Measurements from ENCODE around the gene OR2B2.

OR2B2 gene

GRCh38 chr6:27866357-27867050 is 45.7 kb downstream of the OR2B2 start:
- peak; percentile 31 for DNase-seq

DNA sequence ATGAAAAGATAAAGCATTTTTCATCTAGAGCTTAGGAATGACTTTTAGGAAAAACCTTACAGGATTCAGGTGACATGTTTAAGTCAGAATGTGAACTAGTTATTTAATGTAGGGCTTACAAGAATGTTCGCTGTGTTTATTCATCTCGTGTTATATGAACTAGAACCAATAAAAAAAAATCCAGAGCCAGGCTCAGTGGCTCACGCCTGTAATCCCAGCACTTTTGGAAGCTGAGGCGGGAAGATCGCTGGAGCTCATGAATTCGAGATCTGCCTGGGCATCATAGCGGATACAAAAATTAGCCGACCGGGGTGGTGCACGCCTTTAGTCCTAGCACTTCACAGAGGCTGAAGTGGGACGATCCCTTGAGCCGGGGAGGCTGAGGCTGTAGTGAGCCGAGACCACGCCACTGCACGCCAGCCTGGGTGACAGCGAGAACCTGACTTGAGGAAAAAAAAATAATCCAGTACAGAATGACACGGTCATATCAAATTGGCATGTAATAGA is 46.3 kb downstream of the OR2B2 start:
- DNase-seq: peak; percentile 17

DNA sequence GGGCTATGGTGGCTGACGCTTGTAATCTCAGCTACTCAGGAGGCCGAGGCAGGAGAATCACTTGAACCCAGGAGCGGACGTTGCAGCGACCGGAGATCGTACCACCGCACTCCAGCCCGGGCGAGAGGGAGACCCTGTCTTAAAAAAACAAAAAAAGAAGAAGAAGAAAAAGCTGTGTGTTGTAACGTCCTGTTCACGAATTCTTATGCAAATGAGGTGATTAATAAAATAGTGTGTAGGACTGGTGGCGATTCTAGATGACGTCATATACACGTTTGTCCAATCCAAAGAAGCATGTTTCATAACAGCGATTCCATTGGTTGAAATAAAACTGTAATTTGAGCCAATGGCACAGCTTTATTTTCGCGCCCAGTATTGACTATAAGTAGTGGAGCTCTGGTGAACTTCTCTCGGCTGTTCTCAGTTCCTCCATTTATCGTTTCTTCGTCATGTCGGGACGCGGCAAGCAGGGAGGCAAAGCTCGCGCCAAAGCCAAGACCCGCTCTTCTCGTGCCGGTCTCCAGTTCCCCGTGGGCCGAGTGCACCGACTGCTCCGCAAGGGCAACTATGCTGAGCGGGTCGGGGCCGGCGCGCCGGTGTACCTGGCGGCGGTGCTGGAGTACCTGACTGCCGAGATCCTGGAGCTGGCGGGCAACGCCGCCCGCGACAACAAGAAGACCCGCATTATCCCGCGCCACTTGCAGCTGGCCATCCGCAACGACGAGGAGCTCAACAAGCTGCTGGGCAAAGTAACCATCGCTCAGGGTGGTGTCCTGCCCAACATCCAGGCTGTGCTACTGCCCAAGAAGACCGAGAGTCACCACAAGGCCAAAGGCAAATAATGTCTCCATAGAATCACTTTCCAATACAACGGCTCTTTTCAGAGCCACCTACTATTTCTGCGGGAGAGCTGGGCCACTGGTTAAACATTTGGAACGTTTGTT is 47.0 kb downstream of the OR2B2 start:
- DNase-seq: peak; percentile 52

DNA sequence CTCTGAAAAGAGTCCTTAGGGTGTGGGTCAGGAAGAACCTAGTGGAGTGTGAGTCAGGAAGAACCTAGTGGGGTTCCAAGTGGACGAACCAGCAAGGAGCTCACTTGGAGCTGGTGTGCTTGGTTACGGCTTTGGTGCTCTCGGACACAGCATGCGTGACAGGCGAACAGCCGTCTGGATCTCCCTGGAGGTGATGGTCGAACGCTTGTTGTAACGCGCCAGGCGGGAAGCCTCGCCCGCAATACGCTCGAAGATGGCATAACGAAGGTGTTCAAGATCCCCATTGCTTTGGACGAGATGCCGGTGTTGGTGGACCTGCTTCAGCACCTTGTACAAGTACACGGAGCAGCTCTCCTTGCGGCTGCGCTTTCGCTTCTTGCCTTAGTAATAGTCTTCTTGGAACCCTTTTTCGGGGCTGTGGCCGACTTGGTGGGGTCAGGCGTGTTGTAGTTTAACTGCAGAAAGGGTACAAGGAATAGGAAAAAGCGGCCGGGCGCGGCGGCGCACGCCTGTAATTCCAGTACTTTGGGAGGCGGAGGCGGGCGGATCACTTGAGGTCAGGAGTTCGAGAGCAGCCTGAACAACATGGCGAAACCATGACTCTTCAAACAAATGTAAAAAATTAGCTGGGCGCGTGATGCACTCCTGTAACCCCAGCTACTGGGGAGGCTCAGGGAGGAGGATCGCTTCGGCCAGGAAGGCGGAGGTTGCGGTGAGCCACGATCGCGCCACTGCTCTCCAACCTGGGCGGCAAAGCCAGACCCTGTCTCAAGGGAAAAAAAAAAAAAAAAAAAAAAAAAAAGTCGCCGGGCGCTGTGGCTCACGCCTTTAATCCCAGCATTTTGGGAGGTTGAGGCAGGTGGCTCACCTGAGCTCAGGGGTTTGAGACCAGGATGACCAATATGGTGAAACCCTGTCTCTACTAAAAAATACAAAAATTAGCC is 48.0 kb downstream of the OR2B2 start:
- no peak for DNase-seq

DNA sequence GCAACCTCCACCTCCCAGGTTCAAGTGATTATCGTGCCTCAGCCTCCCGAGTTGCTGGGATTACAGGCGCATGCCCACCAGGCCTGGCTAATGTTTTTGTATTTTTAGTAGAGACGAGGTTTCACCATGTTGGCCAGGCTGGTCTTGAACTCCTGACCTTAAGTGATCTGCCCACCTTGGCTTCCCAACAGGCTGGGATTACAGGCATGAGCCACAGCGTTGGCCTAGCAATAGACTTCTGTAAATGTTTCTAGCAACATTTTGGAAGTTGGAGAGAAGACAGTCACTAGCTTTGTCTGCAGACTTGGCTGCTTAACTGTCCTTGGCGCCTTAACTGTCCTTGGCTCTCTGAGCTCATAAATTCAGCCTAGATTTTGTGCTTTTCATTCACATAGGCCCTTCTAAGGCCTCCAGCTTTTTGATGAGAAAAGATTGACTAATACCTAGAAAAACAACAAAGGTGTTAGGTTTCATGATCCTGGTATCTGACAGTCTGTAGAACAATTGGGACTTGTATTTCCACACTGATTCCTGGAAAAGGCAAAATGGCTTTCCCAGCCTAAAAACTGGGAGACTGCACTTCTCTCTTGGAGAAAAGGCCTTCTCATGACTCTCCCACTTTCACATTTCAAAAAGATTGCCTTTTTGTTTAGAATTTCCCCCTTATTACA is 49.7 kb downstream of the OR2B2 start:
- no peak for DNase-seq

DNA sequence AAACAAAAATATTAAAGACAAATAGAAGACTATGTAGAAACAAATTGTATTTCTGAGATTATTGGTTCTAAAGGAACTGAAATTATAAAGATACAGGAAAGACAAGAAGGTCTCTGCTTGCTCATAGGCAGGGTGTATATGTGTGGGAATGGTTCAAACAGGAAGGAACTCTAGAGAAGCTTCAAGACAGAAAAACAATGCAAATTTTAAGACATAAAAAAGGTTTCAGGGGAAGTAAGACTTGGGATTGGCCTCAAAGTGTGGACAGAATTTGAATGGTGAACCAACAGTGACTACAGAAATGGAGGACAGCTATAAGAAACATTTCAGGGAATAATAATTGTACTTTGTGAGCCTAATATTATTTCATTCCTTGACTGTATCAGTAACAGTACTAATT is 50.3 kb downstream of the OR2B2 start:
- DNase-seq: no peak

DNA sequence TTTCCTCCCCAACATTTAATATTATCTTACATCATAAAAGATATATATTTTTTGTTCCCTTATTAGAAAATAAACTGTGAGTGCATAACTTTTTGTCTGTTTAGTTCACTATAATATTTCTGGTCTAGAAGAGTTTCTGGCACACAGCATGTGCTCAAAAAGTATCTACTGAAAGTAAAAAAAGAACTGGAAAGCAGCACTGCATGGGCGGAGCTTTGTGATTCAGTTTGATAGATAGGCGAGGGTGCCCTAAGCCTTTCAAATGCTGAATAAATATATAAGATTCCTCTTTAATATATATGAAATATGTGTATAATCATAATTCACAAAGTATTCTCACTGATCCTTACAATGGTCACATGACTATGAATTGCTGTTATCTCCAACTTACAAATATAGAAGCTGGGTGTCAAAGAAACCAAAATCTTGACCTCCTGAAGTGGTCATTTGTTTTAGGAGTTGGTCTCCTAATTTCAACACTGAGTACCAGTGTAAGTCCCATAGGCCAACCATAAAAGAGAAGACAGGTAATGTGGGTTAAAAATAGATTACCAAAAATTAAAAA is 50.8 kb downstream of the OR2B2 start:
- DNase-seq: no peak
